Nephron progenitor cell (in vitro differentiated cells): ENCODE measurements around the gene CAPN2.
"Not testable (repeated sequence)": the region's sequence is repeated elsewhere in the genome, so short reads cannot be mapped to it uniquely, and the experiment has no call there.

Experiments used
- DNase-seq: peaks from one replicate; pipeline ENCODE4 v3.0.0; 2021
- H3K27ac Mint-ChIP-seq: 2 replicates; pipeline ENCODE4 v1.8.0; 2021; ENCODE audit warnings: mild to moderate bottlenecking, moderate library complexity, mixed read lengths
- H3K27me3 Mint-ChIP-seq: 2 replicates; pipeline ENCODE4 v1.8.0; 2021; ENCODE audit warnings: mild to moderate bottlenecking, low read depth, mixed read lengths; ENCODE audit not compliant: poor library complexity
- H3K36me3 Mint-ChIP-seq: 2 replicates; pipeline ENCODE4 v1.8.0; 2021; ENCODE audit warnings: low read depth, mixed read lengths
- H3K4me1 Mint-ChIP-seq: 2 replicates; pipeline ENCODE4 v1.8.0; 2021; ENCODE audit warnings: mixed read lengths
- H3K4me3 Mint-ChIP-seq: 2 replicates; pipeline ENCODE4 v1.8.0; 2021; ENCODE audit warnings: mild to moderate bottlenecking, moderate library complexity, mixed read lengths
- H3K9me3 Mint-ChIP-seq: 2 replicates; pipeline ENCODE4 v1.8.0; 2021; ENCODE audit warnings: mild to moderate bottlenecking, moderate library complexity, mixed read lengths
- CTCF ChIP-seq: fragments of 200-600 bp; sonication (generic); IDR thresholded peaks from 2 replicates; pipeline ENCODE4 v1.5.0; 2021; ENCODE audit warnings: antibody characterized with exemption

Gene CAPN2

GRCh38 chr1:223731133-223731770, 18.9 kb downstream of the CAPN2 start:
- Mint-ChIP-seq H3K36me3 (peaks cover 48% of the 10 kb centered on the region), H3K27ac (peak overlapping the region; percentile 43), H3K4me3 (no peak overlapping the region), H3K27me3 (no peaks in the 10 kb centered on the region), H3K4me1 (peaks cover 66% of the 10 kb centered on the region), H3K9me3 (no peaks in the 10 kb centered on the region)
- no peak for TF ChIP-seq CTCF
- no peak for DNase-seq

- H3K27me3 Mint-ChIP-seq, result no peaks in the 10 kb centered on the region
- no peak for TF ChIP-seq CTCF
- peaks cover 37% of the 10 kb centered on the region for H3K36me3 Mint-ChIP-seq
- peaks cover 46% of the 10 kb centered on the region for H3K4me1 Mint-ChIP-seq
- H3K9me3 Mint-ChIP-seq, result no peaks in the 10 kb centered on the region
- no peak for DNase-seq
- H3K4me3 Mint-ChIP-seq, result no peak overlapping the region
- H3K27ac Mint-ChIP-seq, result peak overlapping the region; percentile 92
Observed at GRCh38 chr1:223732993-223733798, 20.9 kb downstream of the CAPN2 start.

DNA sequence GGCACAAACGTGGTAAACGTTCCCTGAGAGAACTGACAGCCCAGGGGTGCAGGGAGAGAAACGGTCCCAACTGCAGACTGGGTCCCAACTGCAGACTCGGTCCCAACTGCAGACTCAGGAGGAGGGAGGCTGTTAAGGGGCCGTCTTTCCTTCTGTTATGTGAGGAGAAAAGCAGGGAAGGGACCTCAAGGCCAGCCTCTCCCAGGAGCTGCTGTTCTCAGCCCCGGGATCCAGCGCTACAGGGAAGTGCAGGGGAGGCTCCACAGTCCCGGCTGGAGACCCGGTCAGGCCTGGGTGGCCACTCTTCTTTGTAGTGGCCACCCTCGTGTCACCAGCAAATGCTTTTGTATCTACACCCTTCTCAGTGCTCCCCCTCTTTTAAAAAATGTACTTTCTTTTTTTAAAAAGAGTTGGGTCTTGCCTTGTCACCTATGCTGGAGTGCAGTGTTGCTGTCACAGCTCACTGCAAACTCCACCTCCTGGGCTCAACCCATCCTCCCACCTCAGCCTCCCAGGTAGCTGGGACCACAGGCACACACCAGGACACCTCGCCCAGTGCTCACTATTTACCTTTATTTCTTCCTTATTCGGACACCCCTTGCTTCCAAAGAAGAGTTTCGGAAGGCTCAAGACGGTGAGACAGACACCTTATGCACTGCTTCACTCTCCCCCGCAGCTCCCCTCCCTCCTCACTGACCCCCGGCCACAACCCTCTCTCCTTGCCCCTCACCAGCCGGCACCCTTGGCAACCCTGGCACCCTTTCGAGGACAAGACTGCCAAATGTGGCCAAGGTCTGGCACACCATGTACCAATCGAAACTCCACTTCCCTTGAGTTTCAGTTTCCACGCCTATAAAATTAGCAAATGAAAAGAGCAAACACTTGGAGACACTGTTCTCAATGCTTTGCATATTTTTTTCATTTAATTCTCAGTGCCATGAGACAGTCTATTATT, 21.8 kb downstream of the CAPN2 start:
- no peak for TF ChIP-seq CTCF
- Mint-ChIP-seq H3K36me3 (peaks cover 33% of the 10 kb centered on the region), H3K9me3 (no peaks in the 10 kb centered on the region), H3K4me1 (peaks cover 45% of the 10 kb centered on the region), H3K27ac (peak overlapping the region; percentile 92), H3K4me3 (no peak overlapping the region), H3K27me3 (no peaks in the 10 kb centered on the region)
- no peak for DNase-seq

GRCh38 chr1:223736638-223737037, 24.3 kb downstream of the CAPN2 start:
- not testable (repeated sequence) for H3K4me3 Mint-ChIP-seq, H3K9me3 Mint-ChIP-seq, DNase-seq, H3K27me3 Mint-ChIP-seq, H3K27ac Mint-ChIP-seq
- peaks cover 29% of the 10 kb centered on the region for H3K4me1 Mint-ChIP-seq
- peaks cover 25% of the 10 kb centered on the region for H3K36me3 Mint-ChIP-seq

GRCh38 chr1:223737342-223737741, 25.0 kb downstream of the CAPN2 start:
- H3K27ac Mint-ChIP-seq, result no peak overlapping the region
- no peaks in the 10 kb centered on the region for H3K9me3 Mint-ChIP-seq
- no peak overlapping the region for H3K4me3 Mint-ChIP-seq
- TF ChIP-seq CTCF, result no peak
- H3K27me3 Mint-ChIP-seq, result no peaks in the 10 kb centered on the region
- no peak for DNase-seq
- H3K4me1 Mint-ChIP-seq, result peaks cover 22% of the 10 kb centered on the region
- H3K36me3 Mint-ChIP-seq, result peaks cover 22% of the 10 kb centered on the region
